NCI-H146 (cell line): Measurements from ENCODE around the gene ZNF660.
A peak's percentile ranks its signal among the peaks of the same experiment; 100 is the strongest.

ENCODE experiments used
- DNase-seq: peaks from one replicate; lab custom pipeline; 2025; lab: John Stamatoyannopoulos, UW

ZNF660 gene

DNA sequence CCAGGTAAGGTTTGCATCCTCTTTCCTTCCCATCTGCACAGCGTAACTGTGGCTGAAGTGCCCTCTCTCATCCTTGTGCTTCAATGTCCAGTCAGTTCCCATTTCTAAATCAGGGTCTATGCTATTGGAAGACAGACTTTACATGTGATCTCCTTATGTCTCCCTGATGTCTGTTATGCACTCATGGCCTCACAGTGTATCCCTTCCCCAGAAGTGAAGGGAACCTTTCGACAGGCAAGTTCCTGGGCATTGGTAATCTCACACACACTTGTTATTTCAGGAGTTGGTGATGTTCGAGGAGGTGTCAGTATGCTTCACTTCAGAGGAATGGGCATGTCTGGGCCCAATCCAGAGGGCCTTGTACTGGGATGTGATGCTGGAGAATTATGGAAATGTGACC lies 47.4 kb downstream of the ZNF660 start:
- DNase-seq: no peak

DNA sequence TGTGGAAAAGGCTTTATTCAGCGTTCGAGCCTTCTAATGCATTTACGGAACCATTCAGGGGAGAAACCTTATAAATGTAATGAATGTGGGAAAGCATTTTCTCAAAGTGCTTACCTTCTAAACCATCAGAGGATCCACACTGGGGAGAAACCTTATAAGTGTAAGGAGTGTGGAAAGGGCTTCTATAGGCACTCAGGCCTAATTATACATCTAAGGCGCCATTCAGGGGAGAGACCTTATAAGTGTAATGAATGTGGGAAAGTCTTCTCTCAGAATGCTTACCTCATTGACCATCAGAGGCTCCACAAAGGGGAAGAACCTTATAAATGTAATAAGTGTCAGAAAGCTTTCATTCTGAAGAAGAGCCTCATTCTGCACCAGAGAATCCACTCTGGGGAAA lies 57.6 kb downstream of the ZNF660 start:
- no peak for DNase-seq

DNA sequence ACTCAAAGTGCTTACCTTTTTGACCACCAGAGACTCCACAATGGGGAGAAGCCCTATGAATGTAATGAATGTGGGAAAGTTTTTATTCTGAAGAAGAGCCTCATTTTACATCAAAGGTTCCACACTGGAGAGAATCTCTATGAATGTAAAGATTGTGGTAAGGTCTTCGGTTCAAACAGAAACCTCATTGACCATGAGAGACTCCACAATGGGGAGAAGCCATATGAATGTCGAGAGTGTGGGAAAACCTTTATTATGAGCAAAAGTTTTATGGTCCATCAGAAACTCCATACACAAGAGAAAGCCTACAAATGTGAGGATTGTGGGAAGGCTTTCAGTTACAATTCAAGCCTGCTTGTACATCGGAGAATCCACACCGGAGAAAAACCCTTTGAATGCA lies 58.3 kb downstream of the ZNF660 start:
- no peak for DNase-seq

DNA sequence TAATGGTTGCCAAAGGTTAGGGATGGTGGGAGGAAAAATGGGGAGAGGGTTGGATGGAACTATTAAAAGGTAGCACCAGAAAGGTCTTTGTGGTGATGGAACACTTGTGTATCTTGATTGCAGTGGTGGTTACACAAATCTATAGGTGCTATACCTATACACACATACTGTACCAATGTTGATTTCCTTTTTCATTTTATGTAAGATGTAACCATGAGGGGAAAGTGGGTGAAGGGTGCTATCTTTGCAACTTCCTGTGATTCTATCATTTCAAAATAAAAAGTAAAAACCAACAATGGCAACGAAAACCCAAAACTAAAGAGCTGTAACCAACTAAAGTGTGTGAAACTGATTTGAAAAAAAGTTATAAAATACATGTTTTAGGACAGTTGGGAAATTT lies 63.0 kb downstream of the ZNF660 start:
- DNase-seq: no peak

DNA sequence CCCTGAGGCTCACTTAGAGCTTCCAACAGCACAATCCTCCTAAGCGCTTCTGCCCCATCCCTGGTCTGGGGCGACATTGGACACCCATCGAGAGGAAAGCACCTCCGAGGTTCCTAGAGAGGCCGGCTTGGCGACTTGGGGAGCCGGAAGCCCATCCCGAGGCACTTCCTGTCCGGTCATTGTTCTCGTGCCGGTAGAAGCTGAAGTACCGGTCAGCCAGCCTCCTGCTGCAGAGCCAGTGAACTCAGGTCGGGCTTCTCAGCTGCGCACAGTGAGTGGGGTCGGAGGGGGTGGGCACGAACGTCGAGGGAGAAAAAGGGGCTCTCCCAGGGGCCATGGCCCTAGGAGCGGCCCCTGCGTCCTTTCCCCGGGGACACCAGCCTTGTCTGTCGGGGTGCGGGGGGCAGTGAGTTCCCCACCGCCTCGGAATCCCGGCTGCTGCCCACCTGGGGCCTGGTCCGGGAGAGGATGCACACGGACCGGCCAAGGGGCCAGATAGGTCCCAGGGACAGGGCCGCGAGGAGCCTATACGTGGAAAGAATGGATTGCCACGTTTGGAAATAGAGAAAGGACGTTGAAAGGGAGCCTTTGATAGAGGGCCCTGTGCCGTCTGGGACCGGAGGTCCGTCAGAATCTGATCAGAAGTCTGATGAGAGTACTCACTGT lies 63.9 kb downstream of the ZNF660 start, which contains the start of gene ZNF35:
Gene ZNF35, plus strand, starts transcription at position 169 of the 666 bp plus-strand sequence. CDS start 2,336 bp downstream, outside the sequence.
- peak; percentile 88 for DNase-seq
